Neural progenitor cell (in vitro differentiated cells): ENCODE data around the gene WWTR1. TPM values are rescaled to one million over a fixed set of nuclear protein-coding genes. Genes with fewer than 3 reads are reported as not detected.
A peak's percentile ranks its signal among the peaks of the same experiment; 100 is the strongest.

Experiments used
- DNase-seq: peaks from one replicate; pipeline ENCODE4 v3.0.0-alpha.2; 2016; ENCODE audit warnings: low spot score
- H2AFZ ChIP-seq: fragments of 200-600 bp; sonication (generic); replicated peaks from 2 replicates; pipeline ENCODE4 v1.6.1; 2016; ENCODE audit warnings: antibody characterized with exemption
- H3F3A ChIP-seq: fragments of 200-600 bp; sonication (generic); 2 replicates; pipeline ENCODE4 v1.6.1; 2016; ENCODE audit warnings: antibody characterized with exemption, low read depth
- H3K27ac ChIP-seq: fragments of 200-600 bp; sonication (generic); 2 replicates; pipeline ENCODE4 v1.5.1; 2016; ENCODE audit warnings: mild to moderate bottlenecking
- H3K27me3 ChIP-seq: fragments of 200-600 bp; sonication (generic); 2 replicates; pipeline ENCODE4 v1.6.1; 2016; ENCODE audit warnings: mild to moderate bottlenecking, moderate library complexity
- H3K36me3 ChIP-seq: fragments of 200-600 bp; sonication (generic); 2 replicates; pipeline ENCODE4 v1.5.1; 2016
- H3K4me1 ChIP-seq: fragments of 200-600 bp; sonication (generic); 2 replicates; pipeline ENCODE4 v1.6.1; 2016; ENCODE audit warnings: mixed run types
- H3K4me2 ChIP-seq: fragments of 200-600 bp; sonication (generic); 2 replicates; pipeline ENCODE4 v1.6.1; 2016
- H3K4me3 ChIP-seq: fragments of 200-600 bp; sonication (generic); 2 replicates; pipeline ENCODE4 v1.5.1; 2016
- H3K79me2 ChIP-seq: fragments of 200-600 bp; sonication (generic); 2 replicates; pipeline ENCODE4 v1.6.1; 2016; ENCODE audit warnings: low read depth
- H3K9ac ChIP-seq: fragments of 200-600 bp; sonication (generic); 2 replicates; pipeline ENCODE4 v1.6.1; 2016
- H3K9me3 ChIP-seq: fragments of 200-600 bp; sonication (generic); 2 replicates; pipeline ENCODE4 v1.5.1; 2016; ENCODE audit warnings: low read depth
- H4K20me1 ChIP-seq: fragments of 200-600 bp; sonication (generic); 2 replicates; pipeline ENCODE4 v1.6.1; 2016; ENCODE audit warnings: low read depth
- H3K27ac Mint-ChIP-seq: 3 replicates; pipeline ENCODE4 v1.8.0; 2021; ENCODE audit warnings: mixed read lengths
- H3K27me3 Mint-ChIP-seq: 2 replicates; pipeline ENCODE4 v1.8.0; 2022; ENCODE audit warnings: low read depth, mild to moderate bottlenecking, inconsistent platforms, moderate library complexity, mixed read lengths; ENCODE audit not compliant: insufficient read depth
- H3K36me3 Mint-ChIP-seq: 3 replicates; pipeline ENCODE4 v1.8.0; 2021; ENCODE audit warnings: mixed read lengths
- H3K4me1 Mint-ChIP-seq: 3 replicates; pipeline ENCODE4 v1.8.0; 2021; ENCODE audit warnings: mixed read lengths
- H3K4me3 Mint-ChIP-seq: 3 replicates; pipeline ENCODE4 v1.8.0; 2021; ENCODE audit warnings: mild to moderate bottlenecking, moderate library complexity, mixed read lengths
- H3K9me3 Mint-ChIP-seq: 3 replicates; pipeline ENCODE4 v1.8.0; 2020; ENCODE audit warnings: mixed read lengths
- EZH2 ChIP-seq: fragments of 200-600 bp; sonication (generic); IDR thresholded peaks from 2 replicates; pipeline ENCODE4 v1.6.1; 2017; ENCODE audit warnings: antibody characterized with exemption, mild to moderate bottlenecking, moderate library complexity
- EZH2phosphoT487 ChIP-seq: fragments of 200-600 bp; sonication (generic); IDR thresholded peaks from 2 replicates; pipeline ENCODE4 v1.6.1; 2017; ENCODE audit warnings: antibody characterized with exemption
- total RNA-seq: library from RNA; depleted of rRNA; stranded (reverse); fragments of >200 nt; gene quantifications from 2 replicates; pipeline ENCODE4 v1.2.3, GENCODE V29; 2015; ENCODE audit warnings: low replicate concordance
- TF ChIP-seq, protein P1 (sequence below): fragments of 200-600 bp; sonication (generic); IDR thresholded peaks from 2 replicates; pipeline ENCODE4 v1.5.1; 2017; ENCODE audit warnings: antibody characterized with exemption, mild to moderate bottlenecking

Gene WWTR1
- total RNA-seq, 1 donor from 2014 or later, result 13.9 TPM

DNA sequence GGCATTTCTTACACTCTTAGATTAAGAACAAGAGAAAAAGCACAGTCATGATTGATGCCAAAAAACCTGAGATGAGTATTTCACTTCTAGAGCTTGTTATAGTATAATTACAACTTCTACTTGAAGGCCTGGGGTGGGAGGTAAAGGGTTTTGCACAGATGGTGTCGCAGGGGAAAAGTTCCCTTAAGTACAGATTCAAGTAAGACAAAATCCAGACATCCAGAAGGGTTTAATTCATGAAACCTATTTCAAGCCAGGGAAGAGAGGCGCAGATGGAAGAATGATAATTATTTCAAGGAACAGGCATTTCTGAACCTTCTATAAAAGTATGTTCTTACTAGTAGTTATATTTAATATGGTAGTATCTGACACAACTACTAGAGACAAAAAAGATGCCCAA lies 112.8 kb downstream of the WWTR1 start:
- H3K9me3 Mint-ChIP-seq, result no peaks in the 10 kb centered on the region
- Histone ChIP-seq H3K27me3 (no peaks in the 10 kb centered on the region), H4K20me1 (no peaks in the 10 kb centered on the region), H3K36me3 (no peaks in the 10 kb centered on the region), H3K9ac (no peak overlapping the region), H3K9me3 (no peaks in the 10 kb centered on the region), H3F3A (no peaks in the 10 kb centered on the region), H3K27ac (no peak overlapping the region), H3K4me3 (no peak overlapping the region), H3K4me2 (no peak overlapping the region), H3K79me2 (no peaks in the 10 kb centered on the region), H3K4me1 (peaks cover 11% of the 10 kb centered on the region), H2AFZ (no peak overlapping the region)
- H3K36me3 Mint-ChIP-seq, result peaks cover 26% of the 10 kb centered on the region
- H3K4me1 Mint-ChIP-seq, result peaks cover 18% of the 10 kb centered on the region
- H3K4me3 Mint-ChIP-seq, result no peak overlapping the region
- DNase-seq, result no peak
- H3K27ac Mint-ChIP-seq, result no peak overlapping the region
- TF ChIP-seq EZH2phosphoT487 (no peak), EZH2 (no peak)
- TF ChIP-seq, protein P1, sequence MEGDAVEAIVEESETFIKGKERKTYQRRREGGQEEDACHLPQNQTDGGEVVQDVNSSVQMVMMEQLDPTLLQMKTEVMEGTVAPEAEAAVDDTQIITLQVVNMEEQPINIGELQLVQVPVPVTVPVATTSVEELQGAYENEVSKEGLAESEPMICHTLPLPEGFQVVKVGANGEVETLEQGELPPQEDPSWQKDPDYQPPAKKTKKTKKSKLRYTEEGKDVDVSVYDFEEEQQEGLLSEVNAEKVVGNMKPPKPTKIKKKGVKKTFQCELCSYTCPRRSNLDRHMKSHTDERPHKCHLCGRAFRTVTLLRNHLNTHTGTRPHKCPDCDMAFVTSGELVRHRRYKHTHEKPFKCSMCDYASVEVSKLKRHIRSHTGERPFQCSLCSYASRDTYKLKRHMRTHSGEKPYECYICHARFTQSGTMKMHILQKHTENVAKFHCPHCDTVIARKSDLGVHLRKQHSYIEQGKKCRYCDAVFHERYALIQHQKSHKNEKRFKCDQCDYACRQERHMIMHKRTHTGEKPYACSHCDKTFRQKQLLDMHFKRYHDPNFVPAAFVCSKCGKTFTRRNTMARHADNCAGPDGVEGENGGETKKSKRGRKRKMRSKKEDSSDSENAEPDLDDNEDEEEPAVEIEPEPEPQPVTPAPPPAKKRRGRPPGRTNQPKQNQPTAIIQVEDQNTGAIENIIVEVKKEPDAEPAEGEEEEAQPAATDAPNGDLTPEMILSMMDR, result no peak
- H3K27me3 Mint-ChIP-seq, result no peaks in the 10 kb centered on the region

DNA sequence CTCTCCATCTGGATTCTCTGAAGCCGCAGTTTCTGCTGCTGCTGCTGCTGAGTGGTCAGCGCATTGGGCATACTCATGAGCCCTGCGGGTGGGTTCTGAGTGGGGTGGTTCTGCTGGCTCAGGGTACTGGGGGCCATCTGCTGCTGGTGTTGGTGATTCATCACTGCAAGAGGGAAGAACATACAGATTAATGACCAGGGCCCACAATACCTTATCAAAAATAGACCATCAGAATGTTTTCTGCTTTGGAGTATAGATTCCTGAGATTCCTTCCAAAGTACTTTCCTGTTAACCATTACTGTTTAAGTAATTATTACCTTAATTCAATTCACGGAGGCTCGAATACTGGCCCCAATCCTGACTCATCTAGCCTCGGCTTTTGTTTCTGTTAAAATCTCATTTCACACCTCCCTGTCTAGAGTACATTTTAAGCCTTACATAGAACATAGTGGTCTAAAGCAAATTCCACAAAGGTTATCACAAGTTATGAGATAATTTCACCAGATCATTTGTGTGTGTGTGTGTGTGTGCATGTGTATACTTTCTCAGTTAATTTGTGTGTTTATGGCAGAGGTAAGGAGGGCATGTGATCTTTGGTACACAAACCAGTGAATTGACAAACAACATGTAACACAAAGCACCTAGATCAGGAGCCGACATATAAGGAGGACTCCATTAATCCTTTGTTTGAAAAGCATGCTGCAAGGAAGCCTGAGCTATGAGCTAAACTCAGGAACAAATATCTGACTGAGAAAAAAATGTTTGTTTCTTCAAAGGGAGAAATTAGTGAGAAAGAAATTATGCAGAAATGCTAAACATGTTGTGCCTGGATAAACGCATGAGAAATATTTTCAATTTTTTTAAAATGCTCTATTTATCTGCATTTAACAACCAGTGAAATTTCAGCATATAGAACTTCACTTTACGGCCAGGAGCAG lies 115.2 kb downstream of the WWTR1 start:
- H3K4me3 ChIP-seq, result no peak overlapping the region
- H3K36me3 ChIP-seq, result no peaks in the 10 kb centered on the region
- H3K9ac ChIP-seq, result no peak overlapping the region
- H3K27me3 Mint-ChIP-seq, result no peaks in the 10 kb centered on the region
- no peaks in the 10 kb centered on the region for H3K9me3 Mint-ChIP-seq
- H2AFZ ChIP-seq, result no peak overlapping the region
- peaks cover 20% of the 10 kb centered on the region for H3K36me3 Mint-ChIP-seq
- H3K27ac Mint-ChIP-seq, result peak overlapping the region; percentile 4
- no peak for DNase-seq
- no peaks in the 10 kb centered on the region for H3K27me3 ChIP-seq
- no peaks in the 10 kb centered on the region for H3F3A ChIP-seq
- H3K4me3 Mint-ChIP-seq, result no peak overlapping the region
- no peaks in the 10 kb centered on the region for H3K9me3 ChIP-seq
- no peaks in the 10 kb centered on the region for H4K20me1 ChIP-seq
- no peak overlapping the region for H3K4me2 ChIP-seq
- peaks cover 27% of the 10 kb centered on the region for H3K4me1 Mint-ChIP-seq
- no peak for TF ChIP-seq EZH2phosphoT487
- TF ChIP-seq, protein P1, result no peak
- TF ChIP-seq EZH2, result no peak
- no peak overlapping the region for H3K27ac ChIP-seq
- H3K4me1 ChIP-seq, result peaks cover 6% of the 10 kb centered on the region
- H3K79me2 ChIP-seq, result no peaks in the 10 kb centered on the region

DNA sequence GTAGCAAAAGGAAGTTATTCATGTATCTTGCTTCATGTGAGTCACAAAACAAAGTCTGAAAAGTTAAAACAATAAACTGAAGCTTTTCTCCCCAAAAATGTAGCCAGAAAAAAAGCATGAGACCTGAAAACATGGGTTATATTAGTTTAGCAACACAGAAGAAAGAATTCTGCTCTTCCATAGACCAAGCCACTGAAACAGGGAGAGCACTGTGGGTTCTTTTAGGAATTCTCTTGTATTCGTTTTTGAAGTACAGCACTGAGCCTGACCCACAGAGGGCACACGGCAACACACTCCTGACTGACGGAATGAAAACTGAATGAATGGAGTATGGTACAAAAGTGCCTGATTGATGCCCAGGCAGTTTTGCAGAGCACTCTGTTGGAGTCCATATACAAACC lies 116.7 kb downstream of the WWTR1 start:
- peaks cover 18% of the 10 kb centered on the region for H3K36me3 Mint-ChIP-seq
- no peaks in the 10 kb centered on the region for H3K36me3 ChIP-seq
- H3K9me3 Mint-ChIP-seq, result no peaks in the 10 kb centered on the region
- no peaks in the 10 kb centered on the region for H3K27me3 Mint-ChIP-seq
- H3F3A ChIP-seq, result peaks cover 2% of the 10 kb centered on the region
- peaks cover 22% of the 10 kb centered on the region for H3K4me1 ChIP-seq
- no peak overlapping the region for H3K27ac Mint-ChIP-seq
- H3K4me2 ChIP-seq, result no peak overlapping the region
- peaks cover 43% of the 10 kb centered on the region for H3K4me1 Mint-ChIP-seq
- H3K27me3 ChIP-seq, result no peaks in the 10 kb centered on the region
- TF ChIP-seq, protein P1, result no peak
- TF ChIP-seq EZH2 (no peak), EZH2phosphoT487 (no peak)
- H3K4me3 Mint-ChIP-seq, result no peak overlapping the region
- no peak for DNase-seq
- H4K20me1 ChIP-seq, result no peaks in the 10 kb centered on the region
- H3K9me3 ChIP-seq, result no peaks in the 10 kb centered on the region
- no peak overlapping the region for H2AFZ ChIP-seq
- no peaks in the 10 kb centered on the region for H3K79me2 ChIP-seq
- no peak overlapping the region for H3K4me3 ChIP-seq
- H3K27ac ChIP-seq, result no peak overlapping the region
- no peak overlapping the region for H3K9ac ChIP-seq
